Epithelial cell of proximal tubule (primary cell): Measurements from ENCODE around the gene SIDT1. TPM values are rescaled to one million over a fixed set of nuclear protein-coding genes. Genes with fewer than 3 reads are reported as not detected.

Source experiments
- DNase-seq: peaks from one replicate; pipeline ENCODE4 v3.0.0-alpha.2; 2011; ENCODE audit warnings: low read depth
- H3K4me3 ChIP-seq: 2 replicates; pipeline ENCODE4 v1.5.1; 2011; ENCODE audit warnings: low read depth, mild to moderate bottlenecking, low read length
- CTCF ChIP-seq: conservative IDR thresholded peaks from 2 replicates; pipeline ENCODE4 v1.5.1; 2012; ENCODE audit warnings: low read depth, mild to moderate bottlenecking, low read length
- total RNA-seq: library from RNA; depleted of rRNA; stranded (reverse); fragments of >200 nt; gene quantifications from 2 replicates; pipeline ENCODE4 v1.2.3, GENCODE V29; 2015

Gene SIDT1
- total RNA-seq, 1 donor from 2014 or later = not detected

- H3K4me3 ChIP-seq = no peak overlapping the region
- DNase-seq = no peak
- TF ChIP-seq CTCF = no peak
Observed at GRCh38 chr3:113659101-113659541, 126.8 kb downstream of the SIDT1 start.

GRCh38 chr3:113659996-113660395 lies 127.6 kb downstream of the SIDT1 start:
- DNase-seq = no peak

GRCh38 chr3:113660458-113660857 lies 128.1 kb downstream of the SIDT1 start:
- no peak for TF ChIP-seq CTCF
- H3K4me3 ChIP-seq = no peak overlapping the region
- no peak for DNase-seq

More at GRCh38 chr3:113659996-113660395, 127.6 kb downstream of the SIDT1 start:
- TF ChIP-seq CTCF = no peak
- no peak overlapping the region for H3K4me3 ChIP-seq

- no peak for DNase-seq
- TF ChIP-seq CTCF = no peak
- no peak overlapping the region for H3K4me3 ChIP-seq
Observed at GRCh38 chr3:113660896-113661295, 128.5 kb downstream of the SIDT1 start.

GRCh38 chr3:113662824-113663223 lies 130.5 kb downstream of the SIDT1 start:
- H3K4me3 ChIP-seq = no peak overlapping the region
- no peak for TF ChIP-seq CTCF
- no peak for DNase-seq

GRCh38 chr3:113663324-113663750 lies 131.0 kb downstream of the SIDT1 start:
- DNase-seq = no peak
- no peak for TF ChIP-seq CTCF
- H3K4me3 ChIP-seq = no peak overlapping the region

GRCh38 chr3:113663761-113664160 lies 131.4 kb downstream of the SIDT1 start:
- no peak for TF ChIP-seq CTCF
- DNase-seq = no peak
- H3K4me3 ChIP-seq = no peak overlapping the region
